DND-41 (cell line): ENCODE data around the gene ATP13A1.
A peak's percentile ranks its signal among the peaks of the same experiment; 100 is the strongest.

Experiments
- ATAC-seq: fragments of 200-7000 bp; cut with Tn5 transposase; 3 replicates; pipeline ENCODE4 v1.9.1; 2021; ENCODE audit warnings: low read depth; ENCODE audit not compliant: insufficient read depth
- DNase-seq: peaks from one replicate; pipeline ENCODE4 v3.0.0-alpha.2; 2020
- H2AFZ ChIP-seq: 2 replicates; pipeline ENCODE4 v1.6.0; 2012; ENCODE audit warnings: low read depth, low read length
- H3K27ac ChIP-seq: 2 replicates; pipeline ENCODE4 v1.5.1; 2012; ENCODE audit warnings: low read length, inconsistent platforms
- H3K27me3 ChIP-seq: fragments of 200-600 bp; sonication (generic); 2 replicates; pipeline ENCODE4 v1.6.0; 2012; ENCODE audit warnings: low read length, mild to moderate bottlenecking, inconsistent platforms; ENCODE audit not compliant: insufficient read depth, poor library complexity
- H3K36me3 ChIP-seq: 2 replicates; pipeline ENCODE4 v1.5.1; 2012; ENCODE audit warnings: low read length, inconsistent platforms; ENCODE audit not compliant: insufficient read depth
- H3K4me1 ChIP-seq: 2 replicates; pipeline ENCODE4 v1.5.1; 2012; ENCODE audit warnings: mild to moderate bottlenecking, low read length; ENCODE audit not compliant: insufficient read depth
- H3K4me2 ChIP-seq: 2 replicates; pipeline ENCODE4 v1.6.0; 2012; ENCODE audit warnings: mild to moderate bottlenecking, moderate library complexity, low read length, inconsistent platforms; ENCODE audit not compliant: insufficient read depth
- H3K4me3 ChIP-seq, 2 experiments: fragments of 200-600 bp in 1 of 2; shearing (Covaris generic) in 1 of 2; 2 replicates each; pipeline ENCODE4 v1.5.1; 2012 to 2016; ENCODE audit warnings: inconsistent platforms in 2 of 2, low read length in 2 of 2, mild to moderate bottlenecking in 2 of 2, low read depth in 1 of 2, moderate library complexity in 1 of 2
- H3K79me2 ChIP-seq: 2 replicates; pipeline ENCODE4 v1.6.0; 2012; ENCODE audit warnings: low read length, inconsistent platforms; ENCODE audit not compliant: insufficient read depth
- H3K9ac ChIP-seq: 2 replicates; pipeline ENCODE4 v1.6.0; 2012; ENCODE audit warnings: low read depth, mild to moderate bottlenecking, inconsistent platforms, low read length, moderate library complexity
- H3K9me3 ChIP-seq: 2 replicates; pipeline ENCODE4 v1.5.1; 2012; ENCODE audit warnings: low read length, moderate library complexity, mild to moderate bottlenecking, inconsistent platforms; ENCODE audit not compliant: insufficient read depth, severe bottlenecking
- H4K20me1 ChIP-seq: 2 replicates; pipeline ENCODE4 v1.6.0; 2012; ENCODE audit warnings: low read length; ENCODE audit not compliant: insufficient read depth
- EZH2 ChIP-seq: IDR thresholded peaks from 3 replicates; pipeline ENCODE4 v1.6.1; 2012; ENCODE audit warnings: borderline replicate concordance, low read depth, mild to moderate bottlenecking, moderate library complexity, low read length, inconsistent platforms; ENCODE audit not compliant: severe bottlenecking
- TF ChIP-seq, protein P1 (sequence below): IDR thresholded peaks from 2 replicates; pipeline ENCODE4 v1.5.1; 2012; ENCODE audit warnings: borderline replicate concordance, low read length, moderate library complexity, mild to moderate bottlenecking; ENCODE audit not compliant: poor library complexity, severe bottlenecking; ENCODE audit errors: extremely low read depth

ATP13A1 gene

DNA sequence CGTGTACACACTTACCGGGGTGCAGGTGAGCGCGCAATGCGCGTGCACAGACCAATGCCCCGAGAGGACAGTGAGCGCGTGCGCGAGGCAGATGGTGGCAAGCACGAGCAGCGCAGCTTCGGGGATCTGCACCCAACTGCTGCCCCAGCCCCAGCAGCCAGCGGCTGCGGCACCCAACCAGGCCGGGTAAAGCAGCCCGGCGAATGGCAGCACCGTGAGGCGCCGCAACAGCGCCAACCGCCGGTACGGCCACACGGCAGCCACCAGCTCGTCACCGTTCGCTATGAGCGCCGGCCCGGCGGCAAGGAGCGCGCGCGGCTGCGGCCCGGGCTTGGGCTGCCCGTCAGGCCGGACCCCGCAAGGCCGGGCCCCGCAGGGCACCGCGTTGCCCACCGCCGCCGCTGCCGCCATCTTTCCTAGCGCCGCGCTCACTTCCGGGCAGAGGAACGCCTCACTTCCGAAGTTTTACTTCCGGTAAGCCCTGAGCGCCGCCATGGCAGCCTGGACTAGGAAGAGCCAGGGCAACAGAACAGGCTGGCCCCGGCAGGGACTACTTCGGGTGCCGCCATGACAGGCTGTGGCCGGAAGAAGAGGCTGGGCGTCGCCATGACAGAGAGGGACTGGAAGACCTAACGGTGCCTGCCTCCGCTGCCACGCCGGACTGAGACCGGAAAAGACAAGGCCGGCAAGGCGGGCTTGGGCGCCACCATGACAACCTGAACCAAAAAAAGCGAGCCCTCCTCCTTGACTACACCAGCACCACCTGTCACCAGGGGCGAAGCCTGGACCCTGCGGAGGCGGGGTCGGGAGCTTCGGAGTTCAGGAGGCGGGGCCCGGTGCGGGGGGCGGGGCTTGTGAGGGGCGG lies at the start of gene ATP13A1:
Gene ATP13A1, minus strand, starts transcription at position 421 of the 865 bp plus-strand sequence. Its CDS starts 10 bp downstream, at position 411.
- Histone ChIP-seq H3K4me1 (peaks cover 60% of the 10 kb centered on the region), H3K36me3 (peaks cover 40% of the 10 kb centered on the region), H3K4me3 (peak within 1 kb of the TSS; percentile 76 to 93), H3K27ac (peak within 1 kb of the TSS; percentile 90), H4K20me1 (peaks cover 32% of the 10 kb centered on the region), H3K9me3 (peaks cover 3% of the 10 kb centered on the region), H3K79me2 (peaks cover 83% of the 10 kb centered on the region), H2AFZ (peak within 1 kb of the TSS; percentile 63), H3K9ac (peak within 1 kb of the TSS; percentile 94), H3K27me3 (no peaks in the 10 kb centered on the region), H3K4me2 (peak within 1 kb of the TSS; percentile 94)
- DNase-seq, result peak; percentile 98
- ATAC-seq, result peak; percentile 80
- TF ChIP-seq, protein P1, sequence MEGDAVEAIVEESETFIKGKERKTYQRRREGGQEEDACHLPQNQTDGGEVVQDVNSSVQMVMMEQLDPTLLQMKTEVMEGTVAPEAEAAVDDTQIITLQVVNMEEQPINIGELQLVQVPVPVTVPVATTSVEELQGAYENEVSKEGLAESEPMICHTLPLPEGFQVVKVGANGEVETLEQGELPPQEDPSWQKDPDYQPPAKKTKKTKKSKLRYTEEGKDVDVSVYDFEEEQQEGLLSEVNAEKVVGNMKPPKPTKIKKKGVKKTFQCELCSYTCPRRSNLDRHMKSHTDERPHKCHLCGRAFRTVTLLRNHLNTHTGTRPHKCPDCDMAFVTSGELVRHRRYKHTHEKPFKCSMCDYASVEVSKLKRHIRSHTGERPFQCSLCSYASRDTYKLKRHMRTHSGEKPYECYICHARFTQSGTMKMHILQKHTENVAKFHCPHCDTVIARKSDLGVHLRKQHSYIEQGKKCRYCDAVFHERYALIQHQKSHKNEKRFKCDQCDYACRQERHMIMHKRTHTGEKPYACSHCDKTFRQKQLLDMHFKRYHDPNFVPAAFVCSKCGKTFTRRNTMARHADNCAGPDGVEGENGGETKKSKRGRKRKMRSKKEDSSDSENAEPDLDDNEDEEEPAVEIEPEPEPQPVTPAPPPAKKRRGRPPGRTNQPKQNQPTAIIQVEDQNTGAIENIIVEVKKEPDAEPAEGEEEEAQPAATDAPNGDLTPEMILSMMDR, result peak; percentile 54
- TF ChIP-seq EZH2, result no peak

DNA sequence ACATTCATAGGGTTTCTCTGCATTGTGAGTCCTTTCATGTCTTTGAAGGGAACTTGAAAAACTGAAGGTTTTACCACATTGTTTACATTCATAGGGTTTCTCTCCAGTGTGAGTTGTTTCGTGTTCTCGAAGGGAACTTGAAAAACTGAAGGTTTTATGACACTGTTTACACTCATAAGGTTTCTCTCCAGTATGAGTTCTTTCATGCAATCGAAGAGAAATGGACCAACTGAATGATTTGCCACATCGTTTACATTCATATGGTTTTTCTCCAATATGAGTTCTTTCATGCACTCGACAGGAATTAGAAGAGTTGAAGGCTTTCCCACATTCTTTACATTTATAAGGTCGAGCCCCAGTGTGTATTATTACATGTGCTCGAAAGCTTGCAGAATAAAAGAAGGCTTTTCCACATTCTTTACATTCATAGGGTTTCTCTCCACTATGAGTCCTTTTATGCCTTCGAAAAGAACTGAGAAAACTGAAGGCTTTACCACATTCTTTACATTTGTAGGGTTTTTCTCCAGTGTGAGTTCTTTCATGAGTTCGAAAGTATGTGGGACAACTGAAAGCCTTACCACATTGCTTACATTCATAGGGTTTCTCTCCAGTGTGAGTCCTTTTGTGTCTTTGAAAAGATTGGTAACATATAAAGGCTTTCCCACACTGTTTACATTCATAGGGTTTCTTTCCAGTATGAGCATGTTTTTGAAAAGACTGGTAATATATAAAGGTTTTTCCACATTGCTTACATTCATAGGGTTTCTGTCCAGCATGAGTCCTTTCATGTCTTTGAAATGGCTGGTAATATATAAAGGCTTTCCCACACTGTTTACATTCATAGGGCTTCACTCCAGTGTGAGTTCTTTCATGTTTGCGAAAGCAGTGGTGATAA lies 48.7 kb upstream of the ATP13A1 start:
- TF ChIP-seq, protein P1, result no peak
- no peak for TF ChIP-seq EZH2
- peaks cover 82% of the 10 kb centered on the region for H3K9me3 ChIP-seq
- no peaks in the 10 kb centered on the region for H3K27me3 ChIP-seq
- H4K20me1 ChIP-seq, result no peaks in the 10 kb centered on the region
- H2AFZ ChIP-seq, result no peak overlapping the region
- no peak overlapping the region for H3K27ac ChIP-seq
- DNase-seq (no peak), ATAC-seq (no peak)
- H3K4me2 ChIP-seq, result no peak overlapping the region
- H3K9ac ChIP-seq, result no peak overlapping the region
- no peak overlapping the region for H3K4me3 ChIP-seq
- H3K4me1 ChIP-seq, result no peaks in the 10 kb centered on the region
- peaks cover 96% of the 10 kb centered on the region for H3K36me3 ChIP-seq
- H3K79me2 ChIP-seq, result peaks cover 27% of the 10 kb centered on the region

DNA sequence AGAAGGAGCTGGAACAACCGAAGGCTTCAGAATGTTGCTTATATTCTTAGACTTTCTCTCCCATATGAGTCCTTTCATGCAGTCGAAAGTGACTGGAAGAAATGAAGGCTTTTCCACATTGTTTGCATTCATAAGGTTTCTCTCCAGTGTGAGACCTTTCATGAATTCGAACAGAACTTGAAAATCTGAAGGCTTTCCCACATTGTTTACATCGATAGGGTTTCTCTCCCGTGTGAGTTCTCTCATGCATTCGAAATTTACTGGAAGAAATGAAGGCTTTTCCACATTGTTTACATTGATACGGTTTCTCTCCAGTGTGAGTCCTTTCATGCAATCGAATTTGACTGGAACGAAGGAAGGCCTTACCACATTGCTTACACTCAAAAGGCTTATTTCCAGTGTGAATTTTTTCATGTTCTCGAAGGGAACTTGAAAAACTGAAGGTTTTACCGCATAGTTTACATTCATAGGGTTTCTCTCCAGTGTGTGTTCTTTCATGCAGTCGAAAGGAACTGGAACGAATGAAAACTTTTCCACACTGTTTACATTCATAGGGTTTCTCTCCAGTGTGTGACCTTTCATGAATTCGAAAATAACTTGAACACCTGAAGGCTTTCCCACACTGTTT lies 47.9 kb upstream of the ATP13A1 start:
- Histone ChIP-seq H2AFZ (no peak overlapping the region), H3K4me2 (no peak overlapping the region), H4K20me1 (no peaks in the 10 kb centered on the region), H3K36me3 (peaks cover 88% of the 10 kb centered on the region), H3K4me3 (no peak overlapping the region), H3K27me3 (no peaks in the 10 kb centered on the region), H3K9ac (no peak overlapping the region), H3K4me1 (no peaks in the 10 kb centered on the region), H3K79me2 (peaks cover 19% of the 10 kb centered on the region), H3K9me3 (peaks cover 76% of the 10 kb centered on the region), H3K27ac (no peak overlapping the region)
- ATAC-seq (no peak), DNase-seq (no peak)
- TF ChIP-seq, protein P1, result no peak
- no peak for TF ChIP-seq EZH2
